HEK293 (cell line): ENCODE data around the gene ACP3.

ENCODE experiments used
- CTCF ChIA-PET: fragments of 350-600 bp; formaldehyde crosslinking; extraction: SDS; loops from one replicate; lab custom pipeline; 2021; ENCODE audit warnings: antibody characterized with exemption; lab: Yijun Ruan, JAX
- POLR2A ChIA-PET: fragments of 300-600 bp; formaldehyde crosslinking; extraction: SDS; loops from one replicate; lab custom pipeline; 2020; ENCODE audit warnings: antibody characterized with exemption, inconsistent platforms; lab: Yijun Ruan, JAX
- H3K27ac ChIP-seq: fragments of 200-500 bp; sonication (Bioruptor generic); 2 replicates; pipeline ENCODE4 v1.5.1; 2014; ENCODE audit warnings: low read depth, low read length, control low read depth, inconsistent platforms; ENCODE audit errors: extremely low read depth
- H3K36me3 ChIP-seq, 2 experiments: fragments of 200-500 bp in 1 of 2; sonication (Bioruptor generic) in 1 of 2; 1 replicate in 1 of 2; 2 replicates in 1 of 2; pipeline ENCODE4 v1.5.1; 2014 to 2017; ENCODE audit warnings: inconsistent platforms in 2 of 2, low read length in 2 of 2; ENCODE audit not compliant: control insufficient read depth in 2 of 2, insufficient read depth in 1 of 2
- H3K4me1 ChIP-seq: fragments of 200-500 bp; sonication (Bioruptor generic); 2 replicates; pipeline ENCODE4 v1.5.1; 2014; ENCODE audit warnings: mild to moderate bottlenecking, low read length, inconsistent platforms; ENCODE audit not compliant: control insufficient read depth, insufficient read depth
- H3K4me3 ChIP-seq: 2 replicates; pipeline ENCODE4 v1.5.1; 2011; ENCODE audit warnings: low read depth, mild to moderate bottlenecking, control low read depth, low read length, moderate library complexity
- H3K9me3 ChIP-seq: fragments of 200-500 bp; sonication (Bioruptor generic); 2 replicates; pipeline ENCODE4 v1.5.1; 2014; ENCODE audit warnings: low read depth, low read length, inconsistent platforms; ENCODE audit not compliant: control insufficient read depth, insufficient read depth
- ATF2 ChIP-seq: fragments of 450-650 bp; formaldehyde crosslinking; IDR thresholded peaks from 2 replicates; pipeline ENCODE4 v1.5.1; 2016; ENCODE audit warnings: missing biosample characterization, missing genetic modification characterization, low read depth
- GLIS1 ChIP-seq: fragments of 450-650 bp; formaldehyde crosslinking; IDR thresholded peaks from 2 replicates; pipeline ENCODE4 v1.5.1; 2016; ENCODE audit warnings: missing biosample characterization, missing genetic modification characterization
- HOXA7 ChIP-seq: sonication (generic); formaldehyde crosslinking; IDR thresholded peaks from 2 replicates; pipeline ENCODE4 v1.8.1; 2022; ENCODE audit warnings: missing genetic modification reagents, borderline replicate concordance
- INSM2 ChIP-seq: fragments of 450-650 bp; formaldehyde crosslinking; IDR thresholded peaks from 2 replicates; pipeline ENCODE4 v1.5.1; 2016; ENCODE audit warnings: missing biosample characterization, missing genetic modification characterization
- KLF10 ChIP-seq: fragments of 450-650 bp; IDR thresholded peaks from 2 replicates; pipeline ENCODE4 v1.5.1; 2018; ENCODE audit warnings: missing biosample characterization, mild to moderate bottlenecking, missing genetic modification characterization
- PRDM2 ChIP-seq: fragments of 450-650 bp; formaldehyde crosslinking; IDR thresholded peaks from 2 replicates; pipeline ENCODE4 v1.5.1; 2016; ENCODE audit warnings: missing biosample characterization, missing genetic modification characterization, borderline replicate concordance
- TSHZ1 ChIP-seq: fragments of 450-650 bp; formaldehyde crosslinking; IDR thresholded peaks from 2 replicates; pipeline ENCODE4 v1.5.1; 2016; ENCODE audit warnings: missing biosample characterization, missing genetic modification characterization, borderline replicate concordance
- ZBTB10 ChIP-seq: fragments of 450-650 bp; formaldehyde crosslinking; IDR thresholded peaks from 2 replicates; pipeline ENCODE4 v1.5.1; 2016; ENCODE audit warnings: missing biosample characterization, missing genetic modification characterization
- ZFHX2 ChIP-seq: fragments of 450-650 bp; formaldehyde crosslinking; conservative IDR thresholded peaks from 2 replicates; pipeline ENCODE4 v1.5.1; 2016; ENCODE audit warnings: missing biosample characterization, missing genetic modification characterization
- ZFP37 ChIP-seq: fragments of 450-650 bp; formaldehyde crosslinking; IDR thresholded peaks from 2 replicates; pipeline ENCODE4 v1.5.1; 2016; ENCODE audit warnings: missing biosample characterization, missing genetic modification characterization
- ZIC2 ChIP-seq: fragments of 450-650 bp; formaldehyde crosslinking; IDR thresholded peaks from 2 replicates; pipeline ENCODE4 v1.5.1; 2016; ENCODE audit warnings: missing biosample characterization, missing genetic modification characterization
- ZNF121 ChIP-seq: fragments of 450-650 bp; formaldehyde crosslinking; IDR thresholded peaks from 2 replicates; pipeline ENCODE4 v1.5.1; 2016; ENCODE audit warnings: missing biosample characterization, missing genetic modification characterization
- ZNF2 ChIP-seq: fragments of 450-650 bp; formaldehyde crosslinking; IDR thresholded peaks from 2 replicates; pipeline ENCODE4 v1.5.1; 2016; ENCODE audit warnings: missing biosample characterization, missing genetic modification characterization
- ZNF501 ChIP-seq: fragments of 450-650 bp; formaldehyde crosslinking; IDR thresholded peaks from 2 replicates; pipeline ENCODE4 v1.5.1; 2016; ENCODE audit warnings: missing biosample characterization, missing genetic modification characterization
- ZNF544 ChIP-seq: fragments of 450-650 bp; formaldehyde crosslinking; IDR thresholded peaks from 2 replicates; pipeline ENCODE4 v1.5.0; 2017; ENCODE audit warnings: missing biosample characterization, missing genetic modification characterization
- ZNF600 ChIP-seq: fragments of 450-650 bp; formaldehyde crosslinking; IDR thresholded peaks from 2 replicates; pipeline ENCODE4 v1.5.1; 2016; ENCODE audit warnings: missing biosample characterization, missing genetic modification characterization
- ZNF626 ChIP-seq: fragments of 450-650 bp; sonication (Bioruptor Pico); formaldehyde crosslinking; IDR thresholded peaks from 2 replicates; pipeline ENCODE4 v1.5.1; 2018; ENCODE audit warnings: missing biosample characterization, missing genetic modification characterization, inconsistent platforms
- ZNF654 ChIP-seq: fragments of 450-650 bp; formaldehyde crosslinking; IDR thresholded peaks from 2 replicates; pipeline ENCODE4 v1.5.1; 2016; ENCODE audit warnings: low read depth, missing biosample characterization, missing genetic modification characterization
- ZNF785 ChIP-seq: fragments of 450-650 bp; formaldehyde crosslinking; IDR thresholded peaks from 2 replicates; pipeline ENCODE4 v1.5.1; 2016; ENCODE audit warnings: missing biosample characterization, missing genetic modification characterization
- ZNF791 ChIP-seq: fragments of 450-650 bp; formaldehyde crosslinking; IDR thresholded peaks from 2 replicates; pipeline ENCODE4 v1.5.1; 2016; ENCODE audit warnings: missing biosample characterization, missing genetic modification characterization

The ACP3 gene

GRCh38 chr3:132382688-132383194 lies 65.5 kb downstream of the ACP3 start:
- no peaks in the 10 kb centered on the region for H3K36me3 ChIP-seq
- CTCF ChIA-PET = interaction anchor here (0.6 to 1.6 kb wide), 2 partner anchors 40 to 1134 kb away, joined by 4 to 8 read pairs; no protein-coding TSS in a partner anchor
- H3K4me3 ChIP-seq = no peak overlapping the region
- H3K4me1 ChIP-seq = peaks cover 4% of the 10 kb centered on the region; the same call in 1 of the 2 replicates
- TF ChIP-seq ZIC2 (tag by site-specific recombination) (no peak), PRDM2 (tag by site-specific recombination) (no peak), KLF10 (tag by site-specific recombination) (no peak), ZFHX2 (tag by site-specific recombination) (no peak)
- POLR2A ChIA-PET = no interaction called here
- H3K9me3 ChIP-seq = no peaks in the 10 kb centered on the region
- no peak overlapping the region for H3K27ac ChIP-seq

GRCh38 chr3:132386259-132386658 lies 69.1 kb downstream of the ACP3 start:
- CTCF ChIA-PET = no interaction called here
- H3K27ac ChIP-seq = no peak overlapping the region
- H3K9me3 ChIP-seq = no peaks in the 10 kb centered on the region
- H3K36me3 ChIP-seq = no peaks in the 10 kb centered on the region
- H3K4me3 ChIP-seq = no peak overlapping the region
- POLR2A ChIA-PET = no interaction called here
- no peaks in the 10 kb centered on the region for H3K4me1 ChIP-seq
- no peak for TF ChIP-seq ZBTB10 (tag by site-specific recombination)
- TF ChIP-seq ZNF501 (tag by site-specific recombination) = no peak
- TF ChIP-seq ZNF544 (tag by site-specific recombination) = no peak
- no peak for TF ChIP-seq ZNF600
- no peak for TF ChIP-seq ZNF654 (tag by site-specific recombination)
- TF ChIP-seq TSHZ1 = no peak
- TF ChIP-seq ATF2 (tag by site-specific recombination) = no peak
- TF ChIP-seq ZNF121 = no peak
- no peak for TF ChIP-seq ZFP37
- TF ChIP-seq ZNF2 = no peak
- TF ChIP-seq ZNF791 = no peak
- no peak for TF ChIP-seq ZNF626
- TF ChIP-seq INSM2 (tag by site-specific recombination) = no peak
- TF ChIP-seq HOXA7 (CRISPR knock-in tag) = no peak
- TF ChIP-seq ZNF785 (tag by site-specific recombination) = no peak
- no peak for TF ChIP-seq GLIS1 (tag by site-specific recombination)
